C4-2B (cell line): Measurements from ENCODE around the gene ACAD9.
"Not testable (repeated sequence)": the region's sequence is repeated elsewhere in the genome, so short reads cannot be mapped to it uniquely, and the experiment has no call there.

ENCODE experiments used
- H3K27ac ChIP-seq: fragments of 450-650 bp; 2 replicates; pipeline ENCODE4 v1.5.1; 2017
- CTCF ChIP-seq: fragments of 450-650 bp; conservative IDR thresholded peaks from 2 replicates; pipeline ENCODE4 v1.5.1; 2017; ENCODE audit warnings: mild to moderate bottlenecking
- ZFX ChIP-seq: fragments of 450-650 bp; IDR thresholded peaks from 2 replicates; pipeline ENCODE4 v1.6.1; 2017

Gene ACAD9

DNA sequence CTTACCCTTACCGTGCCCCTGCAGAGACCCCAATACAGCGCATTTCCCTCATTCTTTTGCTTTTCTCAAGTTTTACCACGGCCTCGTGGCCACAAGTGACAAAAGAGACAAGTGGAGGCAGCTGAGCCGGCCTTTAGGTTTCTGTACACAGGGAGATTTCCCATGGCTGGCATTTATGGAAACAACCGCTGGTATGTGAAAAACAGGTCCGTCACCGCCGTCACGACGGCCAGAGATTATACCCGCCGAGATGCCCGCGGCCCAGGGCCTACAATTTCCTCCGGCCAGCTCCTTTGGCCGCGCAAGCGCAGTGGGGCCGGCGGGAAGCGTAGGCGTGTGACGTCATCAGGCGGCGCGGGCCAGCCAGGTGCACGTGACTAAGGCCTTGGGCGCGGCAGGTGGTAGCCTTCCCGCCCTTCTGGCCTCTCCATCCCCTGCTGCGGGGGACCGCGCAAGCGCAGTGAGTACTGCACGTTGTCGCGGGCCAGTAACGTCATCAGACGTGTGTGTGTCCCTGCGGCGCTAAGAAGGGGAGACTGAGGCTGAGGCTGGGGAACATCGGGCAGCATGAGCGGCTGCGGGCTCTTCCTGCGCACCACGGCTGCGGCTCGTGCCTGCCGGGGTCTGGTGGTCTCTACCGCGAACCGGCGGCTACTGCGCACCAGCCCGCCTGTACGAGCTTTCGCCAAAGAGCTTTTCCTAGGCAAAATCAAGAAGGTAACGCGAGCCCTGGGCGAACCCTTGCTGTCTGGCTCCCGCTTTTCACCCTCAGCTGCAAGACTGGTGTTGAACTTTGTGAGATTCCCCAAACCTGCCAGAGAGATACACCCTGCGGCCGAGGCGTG, at the start of gene ACAD9:
ACAD9 (plus strand) TSS at position 496 of the 845 bp plus-strand sequence; CDS start at position 568, 72 bp downstream.
- peak within 1 kb of the TSS; percentile 83 for H3K27ac ChIP-seq
- TF ChIP-seq CTCF (no peak), ZFX (peak; percentile 95; the same call in 1 of the 2 replicates)

GRCh38 chr3:128829925-128830625, 49.3 kb upstream of the ACAD9 start:
- H3K27ac ChIP-seq, result not testable (repeated sequence)

- H3K27ac ChIP-seq, result not testable (repeated sequence)
Observed at GRCh38 chr3:128830762-128831161, 48.7 kb upstream of the ACAD9 start.

DNA sequence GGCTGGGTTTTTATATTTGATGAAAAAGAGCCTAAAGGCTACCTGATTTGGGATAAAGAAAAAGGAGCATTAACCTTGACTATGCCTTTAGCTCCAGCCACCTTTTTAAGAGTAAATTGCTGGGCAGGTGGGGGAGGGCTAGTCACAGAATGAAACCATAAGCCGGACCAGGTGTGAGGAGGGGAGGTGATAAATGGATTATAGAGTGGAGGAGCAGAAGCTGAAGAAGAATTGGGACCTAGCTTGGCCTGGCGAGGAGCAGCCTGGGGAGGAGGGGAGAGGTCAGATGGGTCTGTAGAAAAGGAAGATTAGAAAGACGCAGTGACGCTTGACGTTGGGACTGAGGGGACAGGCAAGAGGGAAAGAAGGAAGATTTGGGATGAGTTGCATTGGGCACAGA, 46.4 kb upstream of the ACAD9 start:
- not testable (repeated sequence) for H3K27ac ChIP-seq

- no peak overlapping the region for H3K27ac ChIP-seq
- no peak for TF ChIP-seq ZFX
- TF ChIP-seq CTCF, result no peak
Observed at GRCh38 chr3:128835096-128835495, 44.3 kb upstream of the ACAD9 start.

DNA sequence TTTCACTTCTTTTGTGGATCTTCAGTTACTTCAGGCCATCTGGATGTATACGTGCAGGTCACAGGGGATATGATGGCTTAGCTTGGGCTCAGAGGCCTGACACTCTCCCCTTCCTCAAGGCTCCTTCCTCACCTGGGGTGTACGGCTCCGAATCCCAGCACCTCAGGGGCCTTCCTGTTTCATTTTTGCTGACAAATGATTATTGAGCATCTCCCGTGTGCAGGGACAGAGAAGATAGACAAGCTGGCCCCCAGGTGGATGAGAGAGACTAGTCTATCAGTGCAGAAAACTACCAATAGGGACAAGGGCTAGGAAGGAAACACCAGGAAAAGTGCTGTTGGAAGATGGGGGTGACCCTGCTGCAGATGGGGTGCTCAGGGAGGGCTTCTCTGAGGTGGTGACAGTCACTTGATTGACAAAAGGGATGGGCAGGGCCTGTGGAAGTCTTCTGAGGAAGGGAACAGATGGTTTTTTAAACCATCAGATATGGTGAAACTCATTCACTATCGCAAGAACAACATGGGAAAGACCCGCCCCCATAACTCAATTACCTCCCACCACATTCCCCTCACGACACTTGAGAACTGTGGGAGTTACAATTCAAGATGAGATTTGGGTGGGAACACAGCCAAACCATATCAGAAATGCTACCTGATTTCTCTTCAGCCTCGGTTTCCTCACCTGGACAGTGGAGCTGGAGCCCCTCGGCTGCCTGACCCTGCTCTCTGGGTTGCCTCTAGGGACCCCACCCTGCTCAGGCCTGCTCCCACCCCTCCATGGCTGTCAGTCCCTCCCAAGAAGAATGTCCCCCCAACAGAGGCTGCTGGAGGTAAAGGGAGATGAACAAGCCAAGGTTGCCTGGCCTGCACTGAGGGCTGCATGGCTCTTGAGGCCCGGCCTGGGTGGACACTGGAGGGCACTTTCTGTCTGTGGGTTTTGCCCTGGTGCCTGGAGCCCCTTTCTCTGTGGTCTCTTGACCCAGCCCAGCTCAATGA, 37.2 kb upstream of the ACAD9 start:
- H3K27ac ChIP-seq, result no peak overlapping the region
- TF ChIP-seq ZFX, result no peak
- no peak for TF ChIP-seq CTCF

- H3K27ac ChIP-seq, result no peak overlapping the region
- TF ChIP-seq CTCF, result no peak
- no peak for TF ChIP-seq ZFX
Observed at GRCh38 chr3:128844502-128844901, 34.9 kb upstream of the ACAD9 start.

GRCh38 chr3:128845119-128845777, 34.2 kb upstream of the ACAD9 start:
- no peak for TF ChIP-seq ZFX
- TF ChIP-seq CTCF, result no peak
- no peak overlapping the region for H3K27ac ChIP-seq
